NOMO-1 treated with DMSO at 0.1 percent for 48 hours (cell line): ENCODE data around the gene KCNC1.

Source experiments
- DNase-seq: peaks from one replicate; lab custom pipeline; 2025; ENCODE audit not compliant: unreplicated experiment; lab: John Stamatoyannopoulos, UW

KCNC1 gene

GRCh38 chr11:17734418-17734911 is at the start of gene KCNC1:
Gene KCNC1, plus strand, starts transcription at chr11:17734781. Its CDS starts 1,222 bp downstream, at chr11:17736003.
- no peak for DNase-seq

GRCh38 chr11:17686231-17686980 is 48.2 kb upstream of the KCNC1 start:
- DNase-seq, result no peak

DNA sequence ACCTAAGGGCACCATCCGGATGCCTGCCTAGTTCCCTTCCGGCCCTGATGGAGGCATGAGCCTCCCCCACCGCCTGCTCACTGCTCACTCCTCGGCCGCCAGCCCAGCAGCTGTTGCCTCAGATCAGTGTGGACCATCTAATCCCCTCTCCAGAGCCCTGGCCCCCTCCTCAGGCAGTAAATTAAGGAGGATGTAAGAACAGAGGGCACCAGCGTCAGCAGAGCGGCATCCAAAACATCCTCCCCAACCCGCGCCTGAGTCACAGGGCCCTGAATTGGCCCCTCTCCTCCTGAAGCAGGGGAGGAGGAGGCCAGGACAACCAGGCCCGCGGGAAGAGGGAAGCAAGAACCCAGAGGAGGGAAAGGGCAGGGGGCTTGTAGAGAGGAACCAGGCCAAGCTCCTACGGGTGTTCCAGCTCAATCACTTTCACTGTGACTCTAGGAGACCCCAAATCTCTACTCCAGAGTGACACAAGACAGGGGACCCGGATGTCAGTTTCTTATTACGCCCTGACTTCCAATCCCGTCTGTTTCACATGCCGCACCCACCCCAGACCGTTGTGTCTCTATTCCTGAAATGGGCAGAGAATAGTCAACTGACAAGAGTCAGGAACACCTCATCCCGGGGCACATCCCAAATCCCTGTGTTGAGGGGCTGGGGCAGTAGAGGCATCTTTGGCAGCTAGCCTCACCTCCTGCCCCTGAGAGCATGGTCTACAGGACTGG is 46.5 kb upstream of the KCNC1 start:
- DNase-seq, result no peak

DNA sequence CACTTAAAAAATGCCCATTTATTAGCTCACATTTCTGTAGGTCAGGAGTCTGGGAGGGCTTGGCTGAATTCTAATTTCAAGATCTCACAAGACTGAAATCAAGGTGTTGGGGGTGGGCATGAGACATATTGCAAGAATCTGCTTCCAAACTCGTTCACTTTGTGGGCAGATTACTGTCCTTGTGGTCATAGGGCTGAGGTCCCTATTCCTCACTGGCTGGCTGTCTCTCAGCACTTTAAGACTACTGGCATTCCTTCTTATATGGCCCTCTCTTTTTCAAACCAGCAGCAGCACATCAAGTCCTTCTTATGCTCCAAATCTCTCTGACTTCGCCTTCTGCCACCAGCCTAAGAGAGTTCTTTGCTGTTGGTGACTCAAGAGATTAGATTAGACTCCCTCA is 43.0 kb upstream of the KCNC1 start:
- DNase-seq, result no peak

DNA sequence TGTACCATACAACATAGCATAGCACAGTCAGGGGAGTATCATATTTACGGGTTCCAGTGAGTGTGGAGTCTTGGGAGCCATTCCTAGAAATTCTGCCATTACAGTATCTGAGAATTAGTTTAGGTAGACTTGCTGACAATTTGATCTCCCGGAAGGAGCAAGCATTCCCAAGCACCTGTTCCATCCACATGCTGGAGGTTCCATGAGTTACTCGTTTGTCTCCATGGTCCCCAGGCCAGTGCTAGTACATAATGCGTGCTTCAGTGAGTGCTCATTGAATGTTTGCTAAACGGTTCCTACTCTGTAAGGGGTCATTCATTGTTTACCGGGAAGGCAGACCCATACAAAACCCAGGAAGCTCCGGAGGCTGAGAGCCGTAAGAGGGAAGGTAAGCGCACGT is 42.6 kb upstream of the KCNC1 start:
- no peak for DNase-seq

- DNase-seq, result no peak
These were observed 41.6 kb upstream of the KCNC1 start for GRCh38 chr11:17692931-17693330.

GRCh38 chr11:17693531-17693930 is 41.0 kb upstream of the KCNC1 start:
- no peak for DNase-seq

DNA sequence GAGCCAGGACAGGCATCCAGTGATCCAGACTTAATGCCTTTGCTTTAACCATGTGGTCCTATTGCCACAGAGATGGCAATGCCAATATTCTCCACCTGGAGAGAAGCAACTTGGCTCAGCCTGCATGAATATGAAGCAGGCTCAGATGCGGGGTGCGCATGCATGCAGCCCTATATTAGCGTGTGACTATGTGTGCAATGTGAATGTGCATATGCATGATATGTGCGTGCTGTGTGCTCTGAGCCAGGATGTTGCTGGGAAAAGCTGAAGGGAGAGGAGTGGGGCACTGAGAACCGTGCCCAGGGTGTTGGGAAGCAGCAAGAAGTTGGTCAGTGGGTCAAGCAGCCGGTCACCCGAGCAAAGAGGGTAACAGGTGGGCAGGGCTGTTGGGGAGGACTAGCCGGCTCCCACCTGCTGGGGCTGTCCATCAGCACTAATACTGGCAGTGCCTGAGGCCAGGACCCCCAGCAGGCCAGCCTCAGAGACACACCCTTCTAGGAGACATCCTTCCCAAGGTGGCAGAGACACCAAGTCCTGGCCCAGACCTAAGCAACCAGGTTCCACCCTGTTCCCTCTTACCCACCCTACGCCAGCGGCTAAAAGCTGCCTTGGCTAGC is 40.0 kb upstream of the KCNC1 start:
- DNase-seq, result no peak

GRCh38 chr11:17695454-17696441 is 38.8 kb upstream of the KCNC1 start:
- no peak for DNase-seq

- no peak for DNase-seq
These were observed 37.8 kb upstream of the KCNC1 start for GRCh38 chr11:17696741-17697140.

DNA sequence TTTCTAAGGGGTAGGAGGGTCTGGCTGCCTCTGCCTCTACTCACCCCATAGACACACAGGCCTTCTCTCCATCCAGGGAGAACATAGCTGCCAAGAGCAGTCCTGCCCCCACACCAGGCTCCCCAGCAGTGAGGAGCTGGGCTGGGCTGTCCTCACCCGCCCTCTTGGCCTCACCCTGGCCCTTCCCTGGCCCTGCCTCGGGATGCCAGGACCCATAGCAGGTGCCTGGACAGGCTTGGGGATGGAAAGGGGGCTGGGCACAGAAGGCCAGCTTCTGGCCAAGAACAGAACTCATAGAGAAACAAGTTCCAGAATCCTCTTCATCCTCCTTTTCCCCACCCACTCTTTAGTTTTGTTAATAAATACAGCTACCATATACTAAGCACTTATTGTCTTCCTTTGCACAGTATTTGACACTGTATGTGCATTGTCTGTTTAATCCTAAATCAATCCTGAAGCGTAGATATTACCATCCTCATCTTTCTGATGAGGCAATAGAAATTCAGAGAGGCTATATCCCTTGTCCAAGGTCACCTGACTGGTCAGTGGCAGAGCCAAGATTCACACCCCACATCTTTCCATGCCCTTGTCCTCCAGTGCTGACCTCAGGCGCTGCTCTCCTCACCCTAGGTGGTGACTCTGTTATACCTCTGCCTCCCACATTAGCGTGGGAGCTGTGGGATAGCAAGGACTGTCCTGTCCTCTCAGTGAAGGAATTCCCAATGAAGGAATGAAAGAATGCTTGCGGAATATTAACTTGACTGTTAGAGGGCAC is 37.2 kb upstream of the KCNC1 start:
- DNase-seq, result no peak

- no peak for DNase-seq
These were observed 35.1 kb upstream of the KCNC1 start for GRCh38 chr11:17699147-17700114.

- DNase-seq, result no peak
These were observed 33.6 kb upstream of the KCNC1 start for GRCh38 chr11:17700991-17701390.

- DNase-seq, result no peak
These were observed 31.7 kb upstream of the KCNC1 start for GRCh38 chr11:17702876-17703275.

DNA sequence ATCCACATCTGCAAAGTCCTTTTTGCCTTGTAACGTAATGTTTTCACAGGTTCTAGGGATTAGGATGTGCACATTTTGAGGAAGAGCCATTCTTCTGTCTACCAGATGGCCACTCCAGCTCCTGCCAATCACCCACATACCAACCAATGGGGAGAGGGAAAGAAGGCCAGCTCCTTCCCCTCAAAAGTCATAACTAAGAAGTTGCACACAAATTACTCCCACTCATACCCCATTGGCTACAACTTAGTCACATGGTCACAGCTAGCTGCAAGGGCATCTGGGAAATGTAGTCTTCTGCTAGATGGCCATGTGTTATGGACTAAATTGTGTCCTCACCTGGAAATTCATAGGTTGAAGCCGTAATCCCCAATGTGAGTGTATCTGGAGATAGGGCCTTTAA is 30.6 kb upstream of the KCNC1 start:
- no peak for DNase-seq

DNA sequence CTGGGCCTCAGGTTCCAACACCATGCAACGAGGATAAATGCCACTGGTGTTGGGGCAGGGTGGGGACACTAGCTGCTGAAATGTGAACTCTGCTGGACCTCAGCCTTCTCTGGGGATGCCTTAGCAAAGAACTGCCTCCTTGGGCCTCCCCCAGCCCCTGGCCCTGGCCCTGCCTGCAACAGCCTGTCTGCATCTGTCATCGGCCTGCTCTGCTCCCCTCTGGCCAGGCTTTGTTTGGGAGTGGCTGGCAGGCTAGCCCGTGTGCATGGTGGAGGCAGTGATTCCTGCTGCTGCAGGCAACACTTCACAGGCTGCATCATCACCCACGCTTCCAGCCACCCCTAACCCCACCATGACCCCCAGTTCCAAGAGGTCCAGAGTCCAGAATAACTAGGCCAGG is 26.8 kb upstream of the KCNC1 start:
- no peak for DNase-seq

- no peak for DNase-seq
These were observed 22.7 kb upstream of the KCNC1 start for GRCh38 chr11:17711836-17712235.

DNA sequence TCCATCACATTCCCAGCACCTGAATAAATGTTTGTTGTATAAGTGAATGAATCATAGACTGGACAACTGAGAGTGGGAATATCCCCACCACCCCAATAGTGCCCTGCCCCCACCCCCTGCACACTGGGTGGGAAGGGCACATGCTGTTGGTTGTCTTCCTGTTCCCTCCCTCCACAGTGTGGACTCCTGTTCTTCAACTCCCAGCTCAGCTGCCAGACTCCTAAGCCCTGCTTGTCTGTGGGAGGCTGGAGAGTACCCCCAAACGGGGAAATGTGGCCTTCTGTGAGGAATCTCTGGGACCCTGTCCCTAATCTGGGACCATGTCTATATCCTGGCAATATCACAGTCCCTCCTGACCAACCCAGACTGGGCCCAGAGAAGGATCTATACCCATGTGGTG is 20.7 kb upstream of the KCNC1 start:
- no peak for DNase-seq

- no peak for DNase-seq
These were observed 20.2 kb upstream of the KCNC1 start for GRCh38 chr11:17714356-17714854.
